NCI-H748 (cell line): ENCODE data around the gene POU5F2.

ENCODE experiments used
- DNase-seq: peaks from one replicate; lab custom pipeline; 2025; ENCODE audit not compliant: unreplicated experiment; lab: John Stamatoyannopoulos, UW

POU5F2 gene

GRCh38 chr5:93717162-93717561 lies 24.2 kb downstream of the POU5F2 start:
- DNase-seq: peak; percentile 85

GRCh38 chr5:93716453-93716852 lies 24.9 kb downstream of the POU5F2 start:
- DNase-seq: no peak

DNA sequence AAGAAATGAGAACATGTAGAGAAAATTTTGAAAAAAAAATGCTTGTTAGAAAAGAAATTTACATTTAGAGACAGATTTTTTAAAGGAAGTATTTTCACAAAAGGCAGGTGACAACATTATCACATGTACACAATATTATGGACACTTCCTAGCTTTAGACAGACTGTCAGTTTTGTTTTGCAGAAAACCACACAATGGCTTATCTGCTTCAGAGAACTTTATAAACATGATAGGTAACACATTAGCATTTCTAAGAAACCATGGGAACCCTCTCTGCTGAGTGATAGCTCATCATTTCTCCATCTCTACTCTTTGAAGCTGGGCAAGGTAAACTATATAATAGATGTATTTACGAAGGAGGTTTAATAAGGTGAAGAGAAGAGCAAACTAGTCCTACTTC lies 25.6 kb downstream of the POU5F2 start:
- DNase-seq: peak; percentile 86

DNA sequence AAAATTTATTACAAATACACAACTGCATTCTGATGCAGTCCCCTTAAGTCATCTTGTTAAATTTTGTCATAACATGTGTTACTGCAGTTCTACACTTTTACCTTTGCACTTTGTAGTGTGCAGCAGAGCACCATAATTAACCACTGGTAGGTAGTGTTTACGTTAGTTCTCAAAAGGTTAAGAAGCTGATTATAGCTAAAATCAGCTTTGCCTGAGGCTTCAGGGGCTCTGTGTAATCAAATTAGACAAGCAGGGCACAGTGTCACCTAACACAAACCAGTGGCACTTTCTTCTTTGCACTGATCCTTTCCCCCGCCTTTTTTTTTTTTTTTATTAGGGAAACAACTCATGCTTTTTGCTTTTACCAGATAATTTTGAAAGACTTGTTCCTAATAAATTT lies 26.1 kb downstream of the POU5F2 start:
- DNase-seq: peak; percentile 96

GRCh38 chr5:93708442-93708841 lies 33.0 kb downstream of the POU5F2 start:
- no peak for DNase-seq

DNA sequence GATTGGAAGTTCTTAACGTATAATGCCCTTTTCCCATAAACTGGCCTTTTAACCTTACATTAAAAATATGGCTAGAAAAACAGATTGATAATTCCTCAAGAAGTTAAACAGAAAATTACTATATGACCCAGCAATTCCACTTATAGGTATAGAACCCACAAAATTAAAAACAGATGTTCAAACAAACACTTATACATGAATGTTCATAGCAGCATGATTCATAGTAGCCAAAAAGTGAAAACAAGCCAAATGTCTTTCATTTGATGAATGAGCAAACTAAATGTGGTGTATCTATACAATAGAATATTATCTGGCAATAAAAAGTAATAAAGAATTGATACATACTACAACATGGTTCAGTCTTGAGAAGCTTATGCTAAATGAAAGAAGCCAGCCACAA lies 35.5 kb downstream of the POU5F2 start:
- DNase-seq: no peak

DNA sequence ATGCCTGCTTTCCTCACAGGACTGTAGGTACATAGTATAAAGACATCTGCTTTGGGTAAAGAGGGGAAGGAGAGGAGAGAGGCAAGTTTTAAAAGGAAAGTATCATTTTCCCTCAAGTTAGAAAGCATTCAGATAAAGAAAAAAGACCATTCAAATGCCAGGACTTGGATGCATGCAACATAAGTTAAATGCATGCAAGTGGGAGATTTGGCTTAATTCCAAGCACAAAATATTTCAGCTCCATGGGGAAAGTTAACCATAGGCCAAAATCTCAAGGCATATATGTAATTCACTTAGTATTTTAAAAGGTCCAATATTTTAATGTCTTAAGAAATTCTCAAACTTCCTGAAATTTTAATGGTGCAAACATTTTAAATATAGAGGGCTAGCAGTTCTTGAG lies 36.4 kb downstream of the POU5F2 start:
- DNase-seq: no peak

DNA sequence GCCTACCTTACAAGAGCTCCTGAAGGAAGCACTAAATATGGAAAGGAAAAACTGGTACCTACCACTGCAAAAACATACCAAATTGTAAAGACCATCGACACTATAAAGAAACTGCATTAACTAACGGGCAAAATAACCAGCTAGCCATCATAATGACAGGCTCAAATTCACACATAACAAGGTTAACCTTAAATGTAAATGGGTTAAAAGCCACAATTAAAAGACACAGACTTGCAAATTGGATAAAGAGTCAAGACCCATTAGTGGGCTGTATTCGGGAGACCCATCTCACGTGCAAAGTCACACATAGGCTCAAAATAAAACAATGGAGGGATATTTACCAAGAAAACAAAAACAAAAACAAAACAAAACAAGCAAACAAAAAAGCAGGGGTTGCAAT lies 49.4 kb downstream of the POU5F2 start:
- DNase-seq: no peak
